GM23338 (cell line): ENCODE measurements around the gene ME3. TPM values are rescaled to one million over a fixed set of nuclear protein-coding genes. Genes with fewer than 3 reads are reported as not detected.
"Not testable (repeated sequence)": the region's sequence is repeated elsewhere in the genome, so short reads cannot be mapped to it uniquely, and the experiment has no call there.

Experiments used
- ATAC-seq: fragments of 200-7000 bp; cut with Tn5 transposase; 3 replicates; pipeline ENCODE4 v1.9.1; 2020
- DNase-seq: peaks from one replicate; pipeline ENCODE4 v3.0.0-alpha.2; 2015; ENCODE audit warnings: low spot score
- H2AFZ ChIP-seq: fragments of 200-600 bp; sonication (generic); 2 replicates; pipeline ENCODE4 v1.8.0; 2016; ENCODE audit warnings: antibody characterized with exemption, mild to moderate bottlenecking, moderate library complexity
- H3F3A ChIP-seq: fragments of 200-600 bp; sonication (generic); replicated peaks from 2 replicates; pipeline ENCODE4 v1.8.0; 2017; ENCODE audit warnings: antibody characterized with exemption, mixed run types, low read depth
- H3K27ac ChIP-seq: fragments of 200-600 bp; sonication (generic); 2 replicates; pipeline ENCODE4 v1.6.1; 2016; ENCODE audit warnings: low read depth
- H3K27me3 ChIP-seq: fragments of 200-600 bp; sonication (generic); 2 replicates; pipeline ENCODE4 v1.8.0; 2016; ENCODE audit warnings: mild to moderate bottlenecking, mixed run types, moderate library complexity; ENCODE audit not compliant: insufficient read depth
- H3K36me3 ChIP-seq: fragments of 200-600 bp; sonication (generic); 2 replicates; pipeline ENCODE4 v1.8.0; 2016; ENCODE audit warnings: mild to moderate bottlenecking; ENCODE audit not compliant: insufficient read depth
- H3K4me1 ChIP-seq: fragments of 200-600 bp; sonication (generic); 2 replicates; pipeline ENCODE4 v1.8.0; 2016; ENCODE audit warnings: mild to moderate bottlenecking, moderate library complexity; ENCODE audit not compliant: insufficient read depth
- H3K4me2 ChIP-seq: fragments of 200-600 bp; sonication (generic); 2 replicates; pipeline ENCODE4 v1.7.1; 2017; ENCODE audit warnings: mixed run types
- H3K4me3 ChIP-seq: fragments of 200-600 bp; sonication (generic); 2 replicates; pipeline ENCODE4 v1.6.1; 2016; ENCODE audit warnings: mixed run types
- H3K79me2 ChIP-seq: fragments of 200-600 bp; sonication (generic); replicated peaks from 2 replicates; pipeline ENCODE4 v1.8.0; 2017; ENCODE audit warnings: mild to moderate bottlenecking; ENCODE audit not compliant: insufficient read depth
- H3K9me2 ChIP-seq: fragments of 200-600 bp; sonication (generic); 2 replicates; pipeline ENCODE4 v1.8.0; 2017; ENCODE audit not compliant: insufficient read depth
- H4K20me1 ChIP-seq: fragments of 200-600 bp; sonication (generic); replicated peaks from 2 replicates; pipeline ENCODE4 v1.8.0; 2017; ENCODE audit warnings: mild to moderate bottlenecking; ENCODE audit not compliant: insufficient read depth
- H3K27ac Mint-ChIP-seq: 2 replicates; pipeline ENCODE4 v1.8.0; 2020; ENCODE audit warnings: inconsistent platforms, mild to moderate bottlenecking, moderate library complexity, mixed read lengths
- H3K27me3 Mint-ChIP-seq: 3 replicates; pipeline ENCODE4 v1.8.0; 2022; ENCODE audit warnings: low read depth, mild to moderate bottlenecking, moderate library complexity, mixed read lengths, inconsistent platforms; ENCODE audit not compliant: insufficient read depth, poor library complexity
- H3K36me3 Mint-ChIP-seq: 3 replicates; pipeline ENCODE4 v1.8.0; 2021; ENCODE audit warnings: low read depth, mild to moderate bottlenecking, inconsistent platforms, moderate library complexity, mixed read lengths
- H3K4me1 Mint-ChIP-seq: 3 replicates; pipeline ENCODE4 v1.8.0; 2020; ENCODE audit warnings: mild to moderate bottlenecking, inconsistent platforms, mixed read lengths
- H3K4me3 Mint-ChIP-seq: 3 replicates; pipeline ENCODE4 v1.8.0; 2021; ENCODE audit warnings: moderate library complexity, mild to moderate bottlenecking, inconsistent platforms, mixed read lengths
- H3K9me3 Mint-ChIP-seq: 3 replicates; pipeline ENCODE4 v1.8.0; 2020; ENCODE audit warnings: moderate library complexity, mild to moderate bottlenecking, inconsistent platforms, mixed read lengths
- CREB1 ChIP-seq: fragments of 250-450 bp; sonication (Bioruptor Pico); IDR thresholded peaks from 2 replicates; pipeline ENCODE4 v1.5.0; 2020; ENCODE audit warnings: low read depth, mild to moderate bottlenecking, moderate library complexity
- CTCF ChIP-seq, 2 experiments: fragments of 200-600 bp in 1 of 2; sonication (generic) in 1 of 2; conservative IDR thresholded peaks; 2 replicates each; pipeline versions ENCODE4 v1.5.1 to v1.6.1; 2016 to 2017; ENCODE audit warnings: antibody characterized with exemption in 2 of 2, low read depth in 2 of 2, mild to moderate bottlenecking in 2 of 2, moderate library complexity in 1 of 2
- ETS1 ChIP-seq: IDR thresholded peaks from 2 replicates; pipeline ENCODE4 v1.6.1; 2016; ENCODE audit warnings: antibody characterized with exemption
- EZH2 ChIP-seq: fragments of 200-600 bp; sonication (generic); IDR thresholded peaks from one replicate; pipeline ENCODE4 v1.8.0; 2017; ENCODE audit warnings: antibody characterized with exemption, mild to moderate bottlenecking, low read depth; ENCODE audit not compliant: unreplicated experiment
- EZH2phosphoT487 ChIP-seq: fragments of 200-600 bp; sonication (generic); IDR thresholded peaks from one replicate; pipeline ENCODE4 v1.8.1; 2018; ENCODE audit warnings: antibody characterized with exemption; ENCODE audit not compliant: unreplicated experiment
- JUNB ChIP-seq: IDR thresholded peaks from one replicate; pipeline ENCODE4 v1.6.1; 2016; ENCODE audit warnings: antibody characterized with exemption; ENCODE audit not compliant: unreplicated experiment
- NANOG ChIP-seq: IDR thresholded peaks from 2 replicates; pipeline ENCODE4 v1.6.1; 2016; ENCODE audit warnings: antibody characterized with exemption, borderline replicate concordance
- POLR2AphosphoS5 ChIP-seq: IDR thresholded peaks from 2 replicates; pipeline ENCODE4 v1.6.1; 2016; ENCODE audit warnings: antibody characterized with exemption, low read depth
- REST ChIP-seq: IDR thresholded peaks from one replicate; pipeline ENCODE4 v1.6.1; 2018; ENCODE audit warnings: antibody characterized with exemption; ENCODE audit not compliant: unreplicated experiment
- STAT1 ChIP-seq: IDR thresholded peaks from one replicate; pipeline ENCODE4 v1.6.1; 2016; ENCODE audit warnings: antibody characterized with exemption; ENCODE audit not compliant: unreplicated experiment
- ZNF114 ChIP-seq: fragments of 250-450 bp; sonication (Bioruptor Pico); IDR thresholded peaks from 2 replicates; pipeline ENCODE4 v1.5.0; 2020; ENCODE audit warnings: mild to moderate bottlenecking, moderate library complexity
- ZNF331 ChIP-seq: fragments of 250-450 bp; sonication (Bioruptor Pico); IDR thresholded peaks from 2 replicates; pipeline ENCODE4 v1.5.0; 2020; ENCODE audit warnings: low read depth, mild to moderate bottlenecking, moderate library complexity
- polyA plus RNA-seq: library from polyadenylated mRNA; unstranded; fragments of >200 nt; fragmentation: Nextera tagmentation; extraction: Ambion mirVana; gene quantifications from 2 replicates; pipeline ENCODE4 v1.2.1, GENCODE V29; 2016
- total RNA-seq: library from RNA; depleted of rRNA; stranded (reverse); fragments of >200 nt; shearing (Covaris generic); gene quantifications from 2 replicates; pipeline ENCODE4 v1.2.3, GENCODE V29; 2014

ME3 gene
- total and polyA plus RNA-seq, 2 experiments from 2014 or later, result 1.3 to 4.0 TPM

- not testable (repeated sequence) for H3K4me3 ChIP-seq, H3K4me1 ChIP-seq, H3K27me3 ChIP-seq, H3K79me2 ChIP-seq, H3K4me3 Mint-ChIP-seq, H3F3A ChIP-seq, H3K9me2 ChIP-seq, H3K27ac ChIP-seq, H2AFZ ChIP-seq, H3K27me3 Mint-ChIP-seq, H3K4me1 Mint-ChIP-seq, ATAC-seq, DNase-seq, H3K27ac Mint-ChIP-seq, H3K36me3 ChIP-seq, H3K4me2 ChIP-seq, H4K20me1 ChIP-seq
- H3K9me3 Mint-ChIP-seq, result peaks cover 33% of the 10 kb centered on the region
- peaks cover 24% of the 10 kb centered on the region; the same call in 2 of the 3 replicates for H3K36me3 Mint-ChIP-seq
Measured at GRCh38 chr11:86522512-86522911, 149.9 kb downstream of the ME3 start.

- H4K20me1 ChIP-seq, result no peaks in the 10 kb centered on the region
- no peak overlapping the region for H3K4me3 ChIP-seq
- peaks cover 7% of the 10 kb centered on the region; the same call in 1 of the 2 replicates for H3K4me1 ChIP-seq
- peaks cover 3% of the 10 kb centered on the region for H3K27me3 Mint-ChIP-seq
- no peak overlapping the region for H3K4me3 Mint-ChIP-seq
- H3F3A ChIP-seq, result no peaks in the 10 kb centered on the region
- H3K27ac Mint-ChIP-seq, result no peak overlapping the region
- peaks cover 2% of the 10 kb centered on the region; the same call in 1 of the 2 replicates for H3K9me2 ChIP-seq
- no peaks in the 10 kb centered on the region for H3K36me3 ChIP-seq
- H3K4me2 ChIP-seq, result no peak overlapping the region
- ATAC-seq (peak; percentile 29; the same call in 1 of the 3 replicates), DNase-seq (no peak)
- no peaks in the 10 kb centered on the region; the same call in 2 of the 3 replicates for H3K36me3 Mint-ChIP-seq
- 0 out of 3 replicates have a peak, but pooled peaks cover 4% of the 10 kb centered on the region for H3K9me3 Mint-ChIP-seq
- H2AFZ ChIP-seq, result 0 out of 2 replicates have a peak overlapping the region, but pooled peaks have one; percentile 10
- no peaks in the 10 kb centered on the region for H3K79me2 ChIP-seq
- H3K27me3 ChIP-seq, result no peaks in the 10 kb centered on the region
- no peak overlapping the region for H3K27ac ChIP-seq
- peaks cover 10% of the 10 kb centered on the region for H3K4me1 Mint-ChIP-seq
- no peak for TF ChIP-seq POLR2AphosphoS5
- TF ChIP-seq CREB1, result no peak
- no peak for TF ChIP-seq EZH2phosphoT487
- TF ChIP-seq REST, result no peak
- no peak for TF ChIP-seq ETS1
- TF ChIP-seq EZH2, result no peak
- TF ChIP-seq JUNB, result no peak
- TF ChIP-seq ZNF331 (CRISPR knock-in tag), result no peak
- no peak for TF ChIP-seq NANOG
- TF ChIP-seq STAT1, result no peak
- TF ChIP-seq ZNF114 (CRISPR knock-in tag), result no peak
- TF ChIP-seq CTCF (conservative IDR thresholded peaks at IDR 0.05; ENCODE audit: low read depth in 2 of 2), result no peak
Measured at GRCh38 chr11:86519064-86519911, 153.1 kb downstream of the ME3 start.
